Endothelial cell (in vitro differentiated cells): ENCODE results near the gene PLEKHA7. TPM values are rescaled to one million over a fixed set of nuclear protein-coding genes. Genes with fewer than 3 reads are reported as not detected.

Experiments
- DNase-seq: peaks from one replicate; pipeline ENCODE4 v3.0.0; 2021; ENCODE audit warnings: low spot score
- H3K27ac Mint-ChIP-seq: one replicate; pipeline ENCODE4 v1.8.0; 2021; ENCODE audit warnings: mixed read lengths, inconsistent platforms; ENCODE audit not compliant: unreplicated experiment
- H3K27me3 Mint-ChIP-seq: one replicate; pipeline ENCODE4 v1.8.0; 2021; ENCODE audit warnings: mild to moderate bottlenecking, moderate library complexity, mixed read lengths, inconsistent platforms; ENCODE audit not compliant: unreplicated experiment
- H3K36me3 Mint-ChIP-seq: one replicate; pipeline ENCODE4 v1.8.0; 2021; ENCODE audit warnings: mild to moderate bottlenecking, low read depth, mixed read lengths, inconsistent platforms; ENCODE audit not compliant: unreplicated experiment
- H3K4me1 Mint-ChIP-seq: one replicate; pipeline ENCODE4 v1.8.0; 2021; ENCODE audit warnings: mild to moderate bottlenecking, mixed read lengths, inconsistent platforms; ENCODE audit not compliant: unreplicated experiment
- H3K4me3 Mint-ChIP-seq: one replicate; pipeline ENCODE4 v1.8.0; 2021; ENCODE audit warnings: mild to moderate bottlenecking, mixed read lengths, inconsistent platforms; ENCODE audit not compliant: unreplicated experiment
- H3K9me3 Mint-ChIP-seq: one replicate; pipeline ENCODE4 v1.8.0; 2021; ENCODE audit warnings: mixed read lengths, inconsistent platforms; ENCODE audit not compliant: unreplicated experiment
- CTCF ChIP-seq: fragments of 200-600 bp; sonication (generic); IDR thresholded peaks from one replicate; pipeline ENCODE4 v1.5.0; 2021; ENCODE audit warnings: antibody characterized with exemption; ENCODE audit not compliant: unreplicated experiment
- total RNA-seq: library from RNA; stranded (reverse); fragmentation: NEBNext Ultra II Directional; extraction: Animal tissue kit (Norgen Biotek cat#: 25700); gene quantifications from one replicate; pipeline ENCODE4 v1.2.1, GENCODE V29; 2021; ENCODE audit not compliant: unreplicated experiment

Gene PLEKHA7
- total RNA-seq, 1 donor from 2014 or later = 8.2 TPM

- Mint-ChIP-seq H3K4me3 (no peak overlapping the region), H3K27ac (no peak overlapping the region), H3K36me3 (no peaks in the 10 kb centered on the region), H3K27me3 (peaks cover 17% of the 10 kb centered on the region), H3K9me3 (no peaks in the 10 kb centered on the region), H3K4me1 (no peaks in the 10 kb centered on the region)
- no peak for DNase-seq
- TF ChIP-seq CTCF = no peak
Measured at GRCh38 chr11:16928044-16928443, 86.2 kb downstream of the PLEKHA7 start.

- no peak overlapping the region for H3K4me3 Mint-ChIP-seq
- no peaks in the 10 kb centered on the region for H3K4me1 Mint-ChIP-seq
- TF ChIP-seq CTCF = no peak
- H3K27ac Mint-ChIP-seq = no peak overlapping the region
- no peak for DNase-seq
- H3K27me3 Mint-ChIP-seq = peaks cover 17% of the 10 kb centered on the region
- H3K36me3 Mint-ChIP-seq = no peaks in the 10 kb centered on the region
- no peaks in the 10 kb centered on the region for H3K9me3 Mint-ChIP-seq
Measured at GRCh38 chr11:16926883-16927626, 87.2 kb downstream of the PLEKHA7 start.

- no peak for TF ChIP-seq CTCF
- Mint-ChIP-seq H3K36me3 (no peaks in the 10 kb centered on the region), H3K4me3 (peak overlapping the region; percentile 82), H3K27ac (no peak overlapping the region), H3K9me3 (no peaks in the 10 kb centered on the region), H3K27me3 (peaks cover 17% of the 10 kb centered on the region), H3K4me1 (no peaks in the 10 kb centered on the region)
- DNase-seq = peak; percentile 52
Measured at GRCh38 chr11:16925561-16926065, 88.6 kb downstream of the PLEKHA7 start.

GRCh38 chr11:16924826-16925560, 89.2 kb downstream of the PLEKHA7 start:
- H3K4me3 Mint-ChIP-seq = peak overlapping the region; percentile 69
- H3K36me3 Mint-ChIP-seq = no peaks in the 10 kb centered on the region
- H3K27ac Mint-ChIP-seq = no peak overlapping the region
- H3K4me1 Mint-ChIP-seq = no peaks in the 10 kb centered on the region
- no peaks in the 10 kb centered on the region for H3K9me3 Mint-ChIP-seq
- H3K27me3 Mint-ChIP-seq = peaks cover 19% of the 10 kb centered on the region
- TF ChIP-seq CTCF = no peak
- peak; percentile 27 for DNase-seq

- Mint-ChIP-seq H3K9me3 (no peaks in the 10 kb centered on the region), H3K4me3 (no peak overlapping the region), H3K27me3 (peaks cover 19% of the 10 kb centered on the region), H3K4me1 (no peaks in the 10 kb centered on the region), H3K27ac (no peak overlapping the region), H3K36me3 (no peaks in the 10 kb centered on the region)
- no peak for TF ChIP-seq CTCF
- DNase-seq = no peak
Measured at GRCh38 chr11:16924462-16924825, 89.8 kb downstream of the PLEKHA7 start.
